Neural cell (in vitro differentiated cells): ENCODE measurements around the gene EVC.

ENCODE experiments used
- CTCF ChIP-seq: fragments of 450-650 bp; IDR thresholded peaks from 2 replicates; pipeline ENCODE4 v1.5.1; 2014; ENCODE audit warnings: antibody characterized with exemption, mild to moderate bottlenecking, moderate library complexity; ENCODE audit not compliant: poor library complexity, severe bottlenecking
- EZH2 ChIP-seq: fragments of 200-600, 300-800 bp; shearing (Covaris generic), sonication (generic); IDR thresholded peaks from 2 replicates; pipeline ENCODE4 v1.6.1; 2014; ENCODE audit warnings: antibody characterized with exemption, low read length, borderline replicate concordance, mild to moderate bottlenecking; ENCODE audit not compliant: insufficient read depth, poor library complexity, severe bottlenecking
- POLR2AphosphoS5 ChIP-seq: IDR thresholded peaks from 2 replicates; pipeline ENCODE4 v1.6.1; 2012
- REST ChIP-seq: IDR thresholded peaks from 2 replicates; pipeline ENCODE4 v1.6.1; 2012; ENCODE audit warnings: borderline replicate concordance
- TAF1 ChIP-seq: IDR thresholded peaks from 2 replicates; pipeline ENCODE4 v1.6.1; 2012; ENCODE audit warnings: low read depth

- TF ChIP-seq POLR2AphosphoS5 = no peak
- TF ChIP-seq CTCF = no peak
- no peak for TF ChIP-seq TAF1
- TF ChIP-seq EZH2 = no peak
- no peak for TF ChIP-seq REST
Observed at GRCh38 chr4:5756271-5756670, 45.3 kb downstream of the EVC start.
